ENCODE results near the gene NME7. TPM values are rescaled to one million over a fixed set of nuclear protein-coding genes. Genes with fewer than 3 reads are reported as not detected.

The NME7 gene
- total and polyA plus RNA-seq, 2 experiments from 2014 or later = 39.1 to 48.5 TPM

- Histone ChIP-seq H2AFZ (no peak overlapping the region), H3K9me2 (ENCODE audit: insufficient read depth) (no peaks in the 10 kb centered on the region), H3K79me2 (replicated peaks; ENCODE audit: insufficient read depth) (peaks cover 5% of the 10 kb centered on the region), H3K4me2 (no peak overlapping the region), H3K4me3 (no peak overlapping the region), H4K20me1 (replicated peaks; ENCODE audit: insufficient read depth) (no peaks in the 10 kb centered on the region), H3K36me3 (ENCODE audit: insufficient read depth) (no peaks in the 10 kb centered on the region; the same call in 1 of the 2 replicates), H3F3A (replicated peaks; ENCODE audit: low read depth) (no peaks in the 10 kb centered on the region), H3K27ac (ENCODE audit: low read depth) (no peak overlapping the region), H3K27me3 (ENCODE audit: insufficient read depth) (no peaks in the 10 kb centered on the region), H3K4me1 (ENCODE audit: insufficient read depth) (no peaks in the 10 kb centered on the region)
- DNase-seq (ENCODE audit: low spot score) = no peak
- no peaks in the 10 kb centered on the region for H3K4me1 Mint-ChIP-seq
- no peak for ATAC-seq
- TF ChIP-seq CTCF (conservative IDR thresholded peaks at IDR 0.05; ENCODE audit: low read depth in 2 of 2) (no peak), JUNB (IDR thresholded peaks at IDR 0.05; ENCODE audit: unreplicated experiment) (no peak), ZNF331 (CRISPR knock-in tag; IDR thresholded peaks at IDR 0.05; ENCODE audit: low read depth) (no peak), REST (IDR thresholded peaks at IDR 0.05; ENCODE audit: unreplicated experiment) (no peak), CREB1 (CRISPR knock-in tag; IDR thresholded peaks at IDR 0.05; ENCODE audit: low read depth) (no peak), EZH2 (IDR thresholded peaks at IDR 0.05; ENCODE audit: low read depth, unreplicated experiment) (no peak)
- peaks cover 3% of the 10 kb centered on the region for H3K27me3 Mint-ChIP-seq (ENCODE audit: insufficient read depth, low read depth, poor library complexity)
- H3K9me3 Mint-ChIP-seq = peaks cover 13% of the 10 kb centered on the region; the same call in 2 of the 3 replicates
- no peak overlapping the region for H3K4me3 Mint-ChIP-seq
- peaks cover 21% of the 10 kb centered on the region; the same call in 2 of the 3 replicates for H3K36me3 Mint-ChIP-seq (ENCODE audit: low read depth)
- H3K27ac Mint-ChIP-seq = no peak overlapping the region
Measured at GRCh38 chr1:169330927-169331326, 36.7 kb downstream of the NME7 start.

- TF ChIP-seq CREB1 (CRISPR knock-in tag; IDR thresholded peaks at IDR 0.05; ENCODE audit: low read depth) (no peak), ETS1 (IDR thresholded peaks at IDR 0.05) (no peak), ZNF462 (CRISPR knock-in tag; IDR thresholded peaks at IDR 0.05) (no peak)
- no peaks in the 10 kb centered on the region for H3K36me3 ChIP-seq (ENCODE audit: insufficient read depth)
- H3K4me3 ChIP-seq = no peak overlapping the region
- H3F3A ChIP-seq (replicated peaks; ENCODE audit: low read depth) = no peaks in the 10 kb centered on the region
- no peak overlapping the region for H3K27ac Mint-ChIP-seq
- no peak overlapping the region for H3K4me3 Mint-ChIP-seq
- ATAC-seq (no peak), DNase-seq (ENCODE audit: low spot score) (no peak)
- H3K9me2 ChIP-seq (ENCODE audit: insufficient read depth) = no peaks in the 10 kb centered on the region
- H3K4me1 Mint-ChIP-seq = peaks cover 10% of the 10 kb centered on the region
- H3K79me2 ChIP-seq (replicated peaks; ENCODE audit: insufficient read depth) = peaks cover 5% of the 10 kb centered on the region; the same call in 1 of the 2 replicates
- H4K20me1 ChIP-seq (replicated peaks; ENCODE audit: insufficient read depth) = no peaks in the 10 kb centered on the region
- H2AFZ ChIP-seq = no peak overlapping the region
- H3K36me3 Mint-ChIP-seq (ENCODE audit: low read depth) = peaks cover 8% of the 10 kb centered on the region; the same call in 2 of the 3 replicates
- H3K27me3 ChIP-seq (ENCODE audit: insufficient read depth) = no peaks in the 10 kb centered on the region
- H3K9me3 Mint-ChIP-seq = peaks cover 4% of the 10 kb centered on the region; the same call in 2 of the 3 replicates
- H3K27me3 Mint-ChIP-seq (ENCODE audit: insufficient read depth, low read depth, poor library complexity) = peaks cover 2% of the 10 kb centered on the region
- no peak overlapping the region for H3K27ac ChIP-seq (ENCODE audit: low read depth)
- H3K4me1 ChIP-seq (ENCODE audit: insufficient read depth) = peaks cover 12% of the 10 kb centered on the region
- no peak overlapping the region for H3K4me2 ChIP-seq
Measured at GRCh38 chr1:169329383-169329782, 38.2 kb downstream of the NME7 start.
